Adrenal gland (tissue), 12 donors: ENCODE results near the gene MCM3AP. TPM values are rescaled to one million over a fixed set of nuclear protein-coding genes. Genes with fewer than 3 reads are reported as not detected.

Source experiments
- DNase-seq, 7 donors: peaks; one replicate each; pipeline ENCODE4 v3.0.0-alpha.2; 2019 to 2020
- H3K27ac ChIP-seq, 5 donors: fragments of 200-600 bp; sonication (generic) in 4 of 5; 1 replicate in 3 of 5; 2 replicates in 2 of 5; pipeline versions ENCODE4 v1.5.1 to v1.8.0; 2016 to 2020; ENCODE audit warnings: mild to moderate bottlenecking in 1 of 5
- H3K27me3 ChIP-seq: fragments of 200-600 bp; 2 replicates; pipeline ENCODE4 v1.8.0; 2021
- H3K36me3 ChIP-seq, 2 donors: fragments of 200-600 bp; replicated peaks in 1 of 2; 1 replicate in 1 of 2; 2 replicates in 1 of 2; pipeline versions ENCODE4 v1.5.1 to v1.8.0; 2018 to 2022
- H3K4me1 ChIP-seq, 2 donors: fragments of 200-600 bp; replicated peaks in 1 of 2; 1 replicate in 1 of 2; 2 replicates in 1 of 2; pipeline versions ENCODE4 v1.5.1 to v1.8.0; 2018 to 2021
- H3K4me3 ChIP-seq, 4 donors: fragments of 200-600 bp; sonication (generic) in 3 of 4; one replicate each; pipeline ENCODE4 v1.5.1; 2016 to 2018
- H3K9me3 ChIP-seq, 3 donors: fragments of 200-600 bp; sonication (generic) in 1 of 3; replicated peaks in 1 of 3; 1 replicate in 2 of 3; 2 replicates in 1 of 3; pipeline versions ENCODE4 v1.5.1 to v1.8.0; 2016 to 2021
- POLR2A ChIP-seq, 2 donors: fragments of 450-650 bp; IDR thresholded peaks; one replicate each; pipeline ENCODE4 v1.6.1; 2017; ENCODE audit warnings: antibody characterized with exemption in 2 of 2, mild to moderate bottlenecking in 2 of 2, moderate library complexity in 1 of 2
- WGBS, 4 donors: extraction: QIAGEN DNeasy Blood & Tissue Kit in 2 of 4; methylation state at CpG; one replicate each; pipeline versions ENCODE4 v1.1.5 to v1.1.7; 2013 to 2017; 5-methylcytosine and 5-hydroxymethylcytosine counted together
- intact Hi-C, 2 donors: fragments of 100-400 bp; cut with DNase I; formaldehyde crosslinking; loops; one replicate each; pipeline versions ENCODE4 v1.14.1 to v1.15.0; 2022 to 2023
- polyA plus RNA-seq, 3 donors: library from polyadenylated mRNA; stranded (reverse); fragments of 200-250 nt in 2 of 3; fragments of 350-450 nt in 1 of 3; fragmentation: Illumina TruSeq in 1 of 3; extraction: RNeasy Lipid Tissue Mini Kit (QIAGEN cat#74804) in 1 of 3; gene quantifications; one replicate each; pipeline ENCODE4 v1.2.3, GENCODE V29; 2013 to 2014
- total RNA-seq, 9 donors: library from RNA; depleted of rRNA in 4 of 9; stranded (reverse); fragments of >200 nt in 4 of 9; fragments of 120-200 nt in 1 of 9; fragmentation: NEBNext Ultra II Directional in 1 of 9; extraction: Animal tissue kit (Norgen Biotek cat#: 25700) in 1 of 9; gene quantifications; one replicate each; pipeline versions ENCODE4 v1.1.0 to v1.2.4, GENCODE V29; 2013 to 2023
- TF ChIP-seq, protein P1 (sequence below), 6 experiments: fragments of 450-650 bp in 4 of 6; fragments of 200-600 bp in 2 of 6; sonication (generic) in 1 of 6; IDR thresholded peaks; 1 replicate in 5 of 6; 2 replicates in 1 of 6; pipeline versions ENCODE4 v1.5.1 to v1.8.0; 2016 to 2021; ENCODE audit warnings: antibody characterized with exemption in 6 of 6, mild to moderate bottlenecking in 2 of 6, moderate library complexity in 1 of 6
- donor health status: healthy with polysubstance abuse.
- donor health status: Bipolar disorder and iron deficiency.
- donor health status: DM: yes; HTN: yes; CAD: no.
- donor health status: DM: no; HTN: no; CAD: no.
- donor health status: DM: no; HTN: no; CAD: no.
- donor health status: DM: yes; HTN: yes; CAD: no.

Gene MCM3AP
- total and polyA plus RNA-seq, 12 donors: 34.8 to 89.4 (median 70.1) TPM

DNA sequence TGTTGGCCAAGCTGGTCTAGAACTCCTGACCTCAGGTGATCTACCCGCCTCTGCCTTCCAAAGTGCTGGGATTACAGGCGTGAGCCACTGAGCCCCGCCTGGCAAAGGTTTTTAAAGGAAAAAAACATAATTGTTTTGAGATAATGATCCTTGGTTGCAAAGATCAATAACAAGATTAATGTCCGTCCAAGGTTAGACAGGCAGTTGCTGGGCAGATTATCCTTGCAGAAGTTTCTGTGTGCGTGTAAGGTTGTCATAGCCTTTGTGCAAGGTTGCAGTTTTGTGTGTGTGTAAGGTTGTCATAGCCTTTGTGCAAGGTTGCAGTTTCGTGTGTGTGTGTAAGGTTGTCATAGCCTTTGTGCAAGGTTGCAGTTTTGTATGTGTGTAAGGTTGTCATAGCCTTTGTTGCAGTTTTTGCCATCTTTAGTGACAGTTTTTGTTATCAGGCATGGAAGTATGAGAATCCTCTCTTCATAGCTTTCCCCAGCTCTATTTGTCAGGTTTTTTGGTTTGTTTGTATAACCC is 4.3 kb upstream of the MCM3AP start:
- DNase-seq: no peak
- no peak overlapping the region for H3K27ac ChIP-seq
- WGBS, 4 donors: 52 to 72% (median 57%) methylated on average over 6 of the region's 6 CpGs
- no peaks in the 10 kb centered on the region for H3K27me3 ChIP-seq
- no peaks in the 10 kb centered on the region for H3K9me3 ChIP-seq
- H3K36me3 ChIP-seq: peaks cover 0 to 8% of the 10 kb centered on the region in 2 donors
- peaks cover 10 to 15% of the 10 kb centered on the region in 2 donors for H3K4me1 ChIP-seq
- no peak overlapping the region for H3K4me3 ChIP-seq
- intact Hi-C loops: no loop called here
- TF ChIP-seq POLR2A (IDR thresholded peaks at IDR 0.05): no peak
- TF ChIP-seq, protein P1, sequence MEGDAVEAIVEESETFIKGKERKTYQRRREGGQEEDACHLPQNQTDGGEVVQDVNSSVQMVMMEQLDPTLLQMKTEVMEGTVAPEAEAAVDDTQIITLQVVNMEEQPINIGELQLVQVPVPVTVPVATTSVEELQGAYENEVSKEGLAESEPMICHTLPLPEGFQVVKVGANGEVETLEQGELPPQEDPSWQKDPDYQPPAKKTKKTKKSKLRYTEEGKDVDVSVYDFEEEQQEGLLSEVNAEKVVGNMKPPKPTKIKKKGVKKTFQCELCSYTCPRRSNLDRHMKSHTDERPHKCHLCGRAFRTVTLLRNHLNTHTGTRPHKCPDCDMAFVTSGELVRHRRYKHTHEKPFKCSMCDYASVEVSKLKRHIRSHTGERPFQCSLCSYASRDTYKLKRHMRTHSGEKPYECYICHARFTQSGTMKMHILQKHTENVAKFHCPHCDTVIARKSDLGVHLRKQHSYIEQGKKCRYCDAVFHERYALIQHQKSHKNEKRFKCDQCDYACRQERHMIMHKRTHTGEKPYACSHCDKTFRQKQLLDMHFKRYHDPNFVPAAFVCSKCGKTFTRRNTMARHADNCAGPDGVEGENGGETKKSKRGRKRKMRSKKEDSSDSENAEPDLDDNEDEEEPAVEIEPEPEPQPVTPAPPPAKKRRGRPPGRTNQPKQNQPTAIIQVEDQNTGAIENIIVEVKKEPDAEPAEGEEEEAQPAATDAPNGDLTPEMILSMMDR (IDR thresholded peaks at IDR 0.05): no peak

DNA sequence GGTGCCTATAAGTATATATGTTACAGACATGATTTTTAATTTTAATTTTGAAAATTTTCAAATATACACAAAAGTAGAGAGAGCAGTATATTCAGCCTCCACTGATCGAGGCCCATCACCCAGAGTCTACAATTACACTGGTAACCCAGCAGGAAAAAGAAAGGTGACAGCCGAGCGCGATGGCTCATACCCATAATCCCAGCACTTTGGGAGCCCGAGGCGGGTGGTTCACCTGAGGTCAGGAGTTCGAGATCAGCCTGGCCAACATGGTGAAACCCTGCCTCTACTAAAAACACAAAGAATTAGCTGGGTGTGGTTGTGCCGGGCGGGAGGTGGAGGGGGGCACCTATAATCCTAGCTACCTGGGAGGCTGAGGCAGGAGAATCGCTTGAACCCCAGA is 2.1 kb upstream of the MCM3AP start:
- no peak for DNase-seq
- TF ChIP-seq, protein P1 (IDR thresholded peaks at IDR 0.05): no peak
- no peak for TF ChIP-seq POLR2A (IDR thresholded peaks at IDR 0.05)
- Histone ChIP-seq H3K9me3 (no peaks in the 10 kb centered on the region), H3K36me3 (peaks cover 0 to 23% of the 10 kb centered on the region in 2 donors), H3K4me1 (peaks cover 16 to 37% of the 10 kb centered on the region in 2 donors), H3K4me3 (no peak overlapping the region), H3K27me3 (no peaks in the 10 kb centered on the region), H3K27ac (no peak overlapping the region)
- intact Hi-C loops: no loop called here
- WGBS, 4 donors: 86 to 90% (median 89%) methylated on average over 8 to 10 of the region's 10 CpGs

DNA sequence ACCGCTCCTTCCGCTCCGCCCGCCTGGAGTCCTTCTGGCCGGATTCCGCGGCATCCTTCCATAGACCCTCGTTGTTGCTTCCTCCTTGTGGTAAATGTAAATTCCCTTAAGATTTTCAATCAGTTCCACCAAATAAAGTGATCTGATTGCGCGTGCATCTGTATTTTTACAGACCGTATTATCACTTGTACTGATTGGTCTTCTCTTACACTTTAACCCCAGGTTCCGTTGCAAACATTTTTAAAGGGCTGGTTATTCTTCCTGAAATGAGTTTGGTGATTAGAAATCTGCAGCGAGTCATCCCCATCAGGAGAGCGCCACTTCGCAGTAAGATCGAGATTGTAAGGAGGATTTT is 1.2 kb upstream of the MCM3AP start:
- peaks cover 0 to 28% of the 10 kb centered on the region in 2 donors for H3K36me3 ChIP-seq
- peak overlapping the region; percentile 53 to 93 (median 72) for H3K4me3 ChIP-seq
- 0 to 1% (median 0%) methylated on average over 12 to 16 of the region's 16 CpGs for WGBS, 4 donors
- no peak for DNase-seq
- no peaks in the 10 kb centered on the region for H3K9me3 ChIP-seq
- intact Hi-C loops: no loop called here
- no peak for TF ChIP-seq POLR2A (IDR thresholded peaks at IDR 0.05)
- TF ChIP-seq, protein P1 (IDR thresholded peaks at IDR 0.05): no peak
- peaks cover 18 to 46% of the 10 kb centered on the region in 2 donors for H3K4me1 ChIP-seq
- peak overlapping the region; percentile 81 to 96 (median 94) for H3K27ac ChIP-seq
- H3K27me3 ChIP-seq: no peaks in the 10 kb centered on the region

DNA sequence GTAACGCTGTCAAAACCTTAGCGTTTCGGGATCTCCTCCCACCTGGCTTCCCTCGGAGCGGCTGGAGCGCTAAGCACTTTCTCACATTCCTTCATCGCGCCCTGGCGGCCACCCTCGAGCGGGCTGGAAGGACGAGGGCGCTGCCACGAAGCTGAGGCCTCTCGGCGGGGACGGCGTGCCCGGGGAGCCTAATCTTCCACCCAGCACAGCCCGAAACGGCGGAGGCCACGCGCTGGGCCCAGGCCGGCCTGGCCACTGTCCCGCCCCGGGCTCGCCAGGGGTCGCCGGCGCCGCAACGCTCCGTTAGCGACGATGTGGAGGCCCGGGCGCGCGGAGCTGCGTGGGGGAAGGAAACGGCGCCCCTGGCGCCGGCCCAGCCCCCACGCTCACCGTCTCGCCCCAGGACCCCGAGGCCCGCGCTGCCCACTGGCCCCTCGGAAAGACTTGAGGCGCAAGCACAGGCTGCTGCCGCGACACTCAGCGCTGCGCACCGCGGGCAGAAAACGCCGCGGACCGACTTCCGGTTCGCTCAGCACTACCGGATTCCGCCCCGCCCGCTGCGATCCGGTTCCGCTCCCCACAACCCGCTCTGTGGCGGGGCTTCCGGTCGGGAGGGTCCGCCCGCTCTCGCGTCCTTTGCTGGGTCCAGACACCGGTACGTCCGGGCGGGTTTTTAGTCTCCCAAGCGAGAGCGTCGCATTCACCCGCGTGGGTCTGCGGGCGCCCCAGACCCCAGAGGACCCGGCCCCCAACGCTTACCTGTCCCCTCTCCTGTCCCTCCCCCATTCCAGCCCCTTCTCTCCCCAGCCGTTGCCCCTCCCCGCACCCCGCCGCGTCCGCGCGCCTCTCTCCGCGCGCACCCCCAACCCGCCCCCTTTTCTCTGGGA is 593 bp upstream of the MCM3AP start, which contains the start of gene YBEY:
TSS of gene YBEY (plus strand) at position 582 of the 887 bp plus-strand sequence. CDS start 572 bp downstream, outside the sequence.
- H3K4me3 ChIP-seq: peak within 1 kb of the TSS; percentile 53 to 93 (median 80)
- TF ChIP-seq, protein P1 (IDR thresholded peaks at IDR 0.05): peak in 4 of 6 experiments; percentile 33 to 51 (median 42)
- TF ChIP-seq POLR2A (IDR thresholded peaks at IDR 0.05): peak; percentile 28 to 63
- peaks cover 18 to 51% of the 10 kb centered on the region in 2 donors for H3K4me1 ChIP-seq
- H3K9me3 ChIP-seq: no peaks in the 10 kb centered on the region
- no peaks in the 10 kb centered on the region for H3K27me3 ChIP-seq
- WGBS, 4 donors: 0% methylated on average over 21 to 105 of the region's 105 CpGs
- peak; percentile 88 to 92 (median 91) for DNase-seq
- intact Hi-C loops: no loop called here
- peak within 1 kb of the TSS; percentile 81 to 96 (median 94) for H3K27ac ChIP-seq
- peaks cover 0 to 31% of the 10 kb centered on the region in 2 donors for H3K36me3 ChIP-seq
